GM19240 (cell line): Measurements from ENCODE around the gene MTHFD2.
A peak's percentile ranks its signal among the peaks of the same experiment; 100 is the strongest.
"Not testable (repeated sequence)": the region's sequence is repeated elsewhere in the genome, so short reads cannot be mapped to it uniquely, and the experiment has no call there.

Source experiments
- DNase-seq: peaks from one replicate; pipeline ENCODE4 v3.0.0; 2011; ENCODE audit warnings: low spot score; ENCODE audit not compliant: insufficient read length

MTHFD2 gene

GRCh38 chr2:74228772-74229171, 30.4 kb downstream of the MTHFD2 start:
- DNase-seq, result no peak

- DNase-seq, result not testable (repeated sequence)
These were observed 31.4 kb downstream of the MTHFD2 start for GRCh38 chr2:74229865-74230264.

- DNase-seq, result no peak
These were observed 34.0 kb downstream of the MTHFD2 start for GRCh38 chr2:74232426-74232825.

- no peak for DNase-seq
These were observed 35.2 kb downstream of the MTHFD2 start for GRCh38 chr2:74233648-74234047.

- no peak for DNase-seq
These were observed 36.6 kb downstream of the MTHFD2 start for GRCh38 chr2:74235041-74235440.

- DNase-seq, result no peak
These were observed 40.5 kb downstream of the MTHFD2 start for GRCh38 chr2:74238879-74239278.

- no peak for DNase-seq
These were observed 40.9 kb downstream of the MTHFD2 start for GRCh38 chr2:74239346-74239745.

- no peak for DNase-seq
These were observed 44.1 kb downstream of the MTHFD2 start for GRCh38 chr2:74242354-74243071.

- DNase-seq, result no peak
These were observed 45.9 kb downstream of the MTHFD2 start for GRCh38 chr2:74244286-74244685.

GRCh38 chr2:74246496-74247195, 48.2 kb downstream of the MTHFD2 start:
- DNase-seq, result no peak

- DNase-seq, result no peak
These were observed 51.1 kb downstream of the MTHFD2 start for GRCh38 chr2:74249406-74250122.

- DNase-seq, result peak; percentile 77
These were observed 51.8 kb downstream of the MTHFD2 start for GRCh38 chr2:74250189-74250631.

- no peak for DNase-seq
These were observed 53.6 kb downstream of the MTHFD2 start for GRCh38 chr2:74252036-74252435.

- no peak for DNase-seq
These were observed 54.4 kb downstream of the MTHFD2 start for GRCh38 chr2:74252862-74253261.

GRCh38 chr2:74253306-74253970, 55.0 kb downstream of the MTHFD2 start:
- no peak for DNase-seq

GRCh38 chr2:74253971-74254310, 55.5 kb downstream of the MTHFD2 start:
- no peak for DNase-seq

- DNase-seq, result no peak
These were observed 57.3 kb downstream of the MTHFD2 start for GRCh38 chr2:74255660-74256213.

- no peak for DNase-seq
These were observed 60.8 kb downstream of the MTHFD2 start for GRCh38 chr2:74259191-74259590.

- no peak for DNase-seq
These were observed 61.3 kb downstream of the MTHFD2 start for GRCh38 chr2:74259733-74260132.

- DNase-seq, result no peak
These were observed 62.1 kb downstream of the MTHFD2 start for GRCh38 chr2:74260495-74260894.

- no peak for DNase-seq
These were observed 62.9 kb downstream of the MTHFD2 start for GRCh38 chr2:74261204-74261864.
